Measurements from ENCODE around the gene HINT3.

DNA sequence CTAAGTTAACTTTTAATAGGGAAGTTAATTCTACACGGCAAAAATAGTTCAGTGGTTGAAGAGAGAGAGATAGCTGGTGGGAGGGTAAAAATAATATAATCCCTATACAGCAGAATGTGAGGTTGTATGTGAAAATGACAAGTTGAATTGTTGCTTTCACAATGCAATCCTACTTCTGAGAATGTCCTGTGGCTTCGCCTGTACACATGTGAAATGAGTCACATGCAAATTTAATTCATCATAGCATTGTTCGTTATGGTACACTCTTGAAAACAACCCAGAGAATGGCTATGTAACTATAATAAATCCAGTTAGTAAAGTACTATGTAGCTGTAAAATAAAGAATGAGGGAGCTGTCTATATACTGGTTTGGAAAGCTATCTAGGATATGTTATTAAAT, 46.0 kb upstream of the HINT3 start:
- TF ChIP-seq, protein P1, sequence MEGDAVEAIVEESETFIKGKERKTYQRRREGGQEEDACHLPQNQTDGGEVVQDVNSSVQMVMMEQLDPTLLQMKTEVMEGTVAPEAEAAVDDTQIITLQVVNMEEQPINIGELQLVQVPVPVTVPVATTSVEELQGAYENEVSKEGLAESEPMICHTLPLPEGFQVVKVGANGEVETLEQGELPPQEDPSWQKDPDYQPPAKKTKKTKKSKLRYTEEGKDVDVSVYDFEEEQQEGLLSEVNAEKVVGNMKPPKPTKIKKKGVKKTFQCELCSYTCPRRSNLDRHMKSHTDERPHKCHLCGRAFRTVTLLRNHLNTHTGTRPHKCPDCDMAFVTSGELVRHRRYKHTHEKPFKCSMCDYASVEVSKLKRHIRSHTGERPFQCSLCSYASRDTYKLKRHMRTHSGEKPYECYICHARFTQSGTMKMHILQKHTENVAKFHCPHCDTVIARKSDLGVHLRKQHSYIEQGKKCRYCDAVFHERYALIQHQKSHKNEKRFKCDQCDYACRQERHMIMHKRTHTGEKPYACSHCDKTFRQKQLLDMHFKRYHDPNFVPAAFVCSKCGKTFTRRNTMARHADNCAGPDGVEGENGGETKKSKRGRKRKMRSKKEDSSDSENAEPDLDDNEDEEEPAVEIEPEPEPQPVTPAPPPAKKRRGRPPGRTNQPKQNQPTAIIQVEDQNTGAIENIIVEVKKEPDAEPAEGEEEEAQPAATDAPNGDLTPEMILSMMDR (IDR thresholded peaks at IDR 0.05), result no peak
- TF ChIP-seq POLR2A (IDR thresholded peaks at IDR 0.05), result no peak
